Activated CD4-positive, CD25-positive, alpha-beta regulatory T cell treated with anti-CD3 and anti-CD28 coated beads, Interleukin-2, amount 50 U/mL, for 16 hours (primary cell): Measurements from ENCODE around the gene SMAD2.
"Not testable (repeated sequence)": the region's sequence is repeated elsewhere in the genome, so short reads cannot be mapped to it uniquely, and the experiment has no call there.

ENCODE experiments used
- DNase-seq: peaks from one replicate; pipeline ENCODE4 v3.0.0-alpha.2; 2020; ENCODE audit warnings: low read depth, low spot score

SMAD2 gene

GRCh38 chr18:47844828-47845498 lies 85.5 kb downstream of the SMAD2 start:
- DNase-seq: no peak

GRCh38 chr18:47842836-47843235 lies 87.6 kb downstream of the SMAD2 start:
- DNase-seq: no peak

DNA sequence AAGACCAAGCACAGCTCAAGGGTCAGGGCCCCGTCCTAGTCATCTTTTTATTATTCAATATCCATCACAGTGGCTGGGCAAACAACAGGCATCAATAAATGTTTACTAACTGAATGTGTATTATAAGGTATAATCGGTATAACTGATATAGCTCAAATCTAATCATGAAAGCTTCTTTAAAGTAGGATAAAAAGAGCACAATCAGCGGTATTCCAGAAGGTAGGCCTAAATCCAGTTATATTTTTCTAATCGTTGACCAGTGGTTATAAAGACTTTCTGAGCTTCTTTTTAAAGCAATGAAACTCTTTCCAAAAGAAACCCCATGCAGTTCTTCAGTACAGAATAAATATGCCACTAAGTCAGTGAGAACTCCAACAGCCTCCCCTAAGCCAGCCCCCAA lies 92.1 kb downstream of the SMAD2 start:
- DNase-seq: no peak

GRCh38 chr18:47832348-47832747 lies 98.1 kb downstream of the SMAD2 start:
- no peak for DNase-seq

GRCh38 chr18:47831351-47831750 lies 99.1 kb downstream of the SMAD2 start:
- no peak for DNase-seq

- no peak for DNase-seq
These were observed 99.7 kb downstream of the SMAD2 start for GRCh38 chr18:47830772-47831171.

DNA sequence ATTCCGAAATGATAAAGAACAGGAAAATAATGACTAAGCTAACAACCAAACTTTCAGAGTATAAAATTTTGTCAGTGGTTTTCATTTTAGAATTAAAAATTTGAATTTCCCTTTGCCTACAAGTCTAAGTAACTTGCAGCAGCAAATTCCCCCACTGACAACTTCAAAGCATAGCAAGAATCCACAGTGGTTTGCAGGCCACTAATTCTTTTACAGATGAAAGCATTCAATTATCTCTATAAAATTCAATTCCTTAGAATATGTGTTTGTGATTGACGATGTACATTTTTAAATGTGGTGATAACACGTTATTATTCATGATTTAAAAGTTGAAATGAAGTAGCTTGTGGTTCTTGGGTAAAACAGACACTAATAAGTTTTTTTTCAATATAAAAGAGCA lies 100.6 kb downstream of the SMAD2 start:
- no peak for DNase-seq

DNA sequence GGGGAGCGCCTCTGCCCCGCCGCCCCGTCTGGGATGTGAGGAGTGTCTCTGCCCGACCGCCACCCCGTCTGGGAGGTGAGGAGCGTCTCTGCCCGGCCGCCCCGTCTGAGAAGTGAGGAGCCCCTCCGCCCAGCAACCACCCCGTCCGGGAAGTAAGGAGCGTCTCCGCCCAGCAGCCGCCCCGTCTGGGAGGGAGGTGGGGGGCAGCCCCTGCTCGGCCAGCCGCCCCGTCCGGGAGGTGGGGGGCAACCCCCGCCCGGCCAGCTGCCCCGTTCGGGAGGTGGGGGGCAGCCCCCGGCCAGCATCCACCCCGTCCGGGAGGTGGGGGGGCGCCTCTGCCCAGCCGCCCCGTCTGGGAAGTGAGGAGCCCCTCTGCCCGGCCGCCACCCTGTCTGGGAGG lies 102.4 kb downstream of the SMAD2 start:
- not testable (repeated sequence) for DNase-seq

DNA sequence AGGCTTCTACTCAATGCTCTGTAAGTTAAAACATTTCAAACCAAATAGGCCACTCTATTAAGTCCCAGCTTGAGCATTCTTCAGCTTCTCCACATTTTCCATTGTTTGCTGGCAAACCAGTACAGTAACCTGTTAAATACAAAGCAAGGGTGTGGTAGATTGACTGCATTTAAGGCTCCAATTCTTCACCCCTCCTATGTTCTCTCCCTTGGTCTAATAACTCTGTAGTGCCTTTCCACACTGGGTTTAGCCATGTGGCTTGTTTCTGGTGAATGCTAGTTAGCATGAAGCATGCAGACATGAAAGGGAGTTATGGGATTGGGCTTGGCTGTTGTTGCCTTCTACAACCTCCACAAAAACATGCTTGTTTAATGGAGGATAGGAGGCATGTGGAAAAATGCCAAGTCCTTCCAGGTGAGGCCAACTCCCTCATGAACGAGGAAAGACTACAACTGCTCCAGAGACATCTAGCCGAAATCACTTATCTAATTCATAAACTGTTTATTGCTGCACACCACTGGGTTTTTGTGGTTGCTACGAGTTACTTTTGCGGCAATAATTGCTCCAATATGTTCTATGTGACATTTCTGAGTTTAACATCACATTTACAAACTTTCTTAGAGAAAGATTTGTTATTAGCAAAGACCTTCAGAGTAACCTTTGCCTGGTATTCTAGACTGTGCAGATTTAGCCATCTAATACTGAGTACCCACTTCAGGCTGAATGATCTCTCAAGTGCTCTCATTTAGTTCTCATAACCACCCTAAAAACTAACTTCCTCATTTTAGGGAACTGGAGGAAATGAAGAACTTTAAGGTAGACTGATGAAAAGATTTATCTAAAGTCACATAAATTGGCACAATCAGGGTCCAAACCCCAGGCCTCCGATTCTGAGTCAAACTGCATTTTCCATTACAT lies 104.0 kb downstream of the SMAD2 start:
- DNase-seq: no peak

GRCh38 chr18:47821314-47821713 lies 109.1 kb downstream of the SMAD2 start:
- DNase-seq: no peak

DNA sequence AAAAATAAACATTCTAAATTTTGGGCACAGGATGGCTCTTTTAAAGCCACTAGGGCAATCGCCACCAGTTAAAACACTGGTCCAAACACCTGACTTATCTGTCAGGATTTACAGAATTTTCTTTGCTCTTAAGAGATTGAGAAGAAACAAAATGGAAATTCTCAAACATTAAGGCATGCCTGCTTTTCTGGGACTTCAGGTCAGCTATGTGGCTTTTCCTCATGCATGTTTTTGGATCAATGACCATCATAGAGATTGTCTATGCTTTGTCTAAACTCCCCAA lies 112.7 kb downstream of the SMAD2 start:
- no peak for DNase-seq

GRCh38 chr18:47817017-47817794 lies 113.3 kb downstream of the SMAD2 start:
- no peak for DNase-seq

DNA sequence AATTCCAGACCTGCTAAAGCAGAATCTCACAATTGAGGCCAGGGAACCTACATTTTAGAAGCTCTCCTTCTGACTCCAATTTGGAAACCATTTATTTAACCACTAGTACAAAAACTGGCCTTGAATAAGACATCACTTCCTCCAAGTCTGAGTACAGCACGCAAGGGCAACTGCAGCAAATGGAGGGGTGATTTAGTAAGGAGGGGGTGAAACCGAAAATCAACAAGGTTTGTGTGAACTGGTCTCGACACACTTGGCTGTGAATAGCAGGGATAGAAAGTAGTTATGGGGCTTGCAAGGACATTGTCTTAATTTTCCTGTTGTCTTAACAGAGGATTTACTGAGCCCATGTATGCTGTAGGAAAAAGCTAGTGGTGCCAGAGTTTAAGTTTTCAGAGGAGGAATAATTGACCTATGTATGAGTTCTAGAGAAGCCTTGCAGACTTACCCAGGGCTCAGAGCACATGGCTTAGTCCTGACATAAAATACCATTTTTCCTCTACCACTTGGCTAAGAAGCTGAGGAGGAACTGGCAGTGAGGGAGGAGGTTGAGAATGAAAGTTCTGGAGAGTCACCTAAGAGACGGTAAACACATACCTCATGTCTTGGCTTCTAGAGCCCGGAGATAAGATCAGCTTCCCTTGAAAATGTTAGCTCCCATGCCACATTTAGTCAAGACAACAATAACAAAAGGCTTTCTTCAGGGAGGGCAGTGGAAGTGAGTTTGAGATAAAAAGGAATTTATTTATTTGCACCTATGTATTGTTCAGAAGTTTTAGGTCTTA lies 114.8 kb downstream of the SMAD2 start:
- no peak for DNase-seq

DNA sequence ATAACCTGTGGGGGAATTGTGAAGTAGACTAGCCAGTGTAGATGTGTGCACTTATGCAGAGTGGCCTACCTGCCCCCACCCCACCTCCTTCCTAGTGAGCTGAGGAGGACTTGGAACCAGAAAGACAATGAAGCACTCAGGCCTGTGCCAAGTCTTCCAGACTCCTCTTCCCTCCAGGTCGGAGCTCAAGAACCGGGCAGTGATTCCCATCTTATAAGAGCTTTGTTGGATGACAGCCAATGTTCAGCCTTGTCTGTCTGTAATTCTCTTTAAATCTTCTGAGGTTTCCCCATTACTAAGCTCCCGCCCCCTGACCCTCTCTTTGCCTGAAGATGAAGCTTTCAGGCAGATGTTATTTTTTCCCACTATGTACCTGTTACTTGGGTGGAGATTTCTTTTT lies 121.0 kb downstream of the SMAD2 start:
- DNase-seq: no peak

DNA sequence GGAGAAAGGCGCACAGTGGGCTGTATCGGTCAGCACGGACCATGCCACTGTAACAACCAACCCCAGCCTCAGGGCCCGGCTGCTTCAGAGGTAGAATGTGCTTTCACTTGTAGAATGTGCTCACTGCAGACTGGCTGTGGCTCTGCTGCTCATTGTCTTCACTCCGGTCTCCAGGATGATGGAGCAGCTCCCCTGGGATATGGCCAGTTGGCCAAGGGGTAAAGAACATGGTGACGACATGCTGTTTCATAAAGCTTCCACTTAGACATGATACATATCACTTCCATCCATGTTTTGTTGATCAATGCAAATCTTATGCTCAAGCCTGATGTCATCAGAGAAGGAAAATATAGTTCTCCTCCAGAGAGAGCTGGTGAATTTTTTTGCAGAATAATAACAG lies 127.7 kb downstream of the SMAD2 start:
- no peak for DNase-seq

- no peak for DNase-seq
These were observed 128.6 kb downstream of the SMAD2 start for GRCh38 chr18:47801817-47802216.

DNA sequence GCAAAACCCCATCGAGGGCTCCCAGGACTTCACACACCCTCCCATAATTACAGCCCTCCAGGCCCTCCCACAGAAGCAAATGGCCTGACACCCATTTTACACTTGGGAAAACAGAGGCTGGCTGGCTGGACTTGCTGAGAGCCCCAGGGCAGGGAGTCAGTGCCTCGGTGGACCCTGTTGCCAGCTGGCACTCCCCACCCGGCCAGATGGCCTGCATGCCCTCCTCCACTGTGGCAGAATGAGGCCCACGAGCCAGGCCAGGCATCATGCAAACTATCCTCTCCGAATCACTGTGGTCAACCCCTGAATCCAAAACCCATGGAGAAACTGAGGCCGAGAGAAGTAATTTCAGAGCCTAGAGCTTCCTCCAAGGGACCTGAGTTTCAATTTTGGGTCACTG lies 129.7 kb downstream of the SMAD2 start:
- DNase-seq: no peak

- DNase-seq: no peak
These were observed 130.2 kb downstream of the SMAD2 start for GRCh38 chr18:47800248-47800647.

- DNase-seq: no peak
These were observed 131.1 kb downstream of the SMAD2 start for GRCh38 chr18:47799376-47799775.

DNA sequence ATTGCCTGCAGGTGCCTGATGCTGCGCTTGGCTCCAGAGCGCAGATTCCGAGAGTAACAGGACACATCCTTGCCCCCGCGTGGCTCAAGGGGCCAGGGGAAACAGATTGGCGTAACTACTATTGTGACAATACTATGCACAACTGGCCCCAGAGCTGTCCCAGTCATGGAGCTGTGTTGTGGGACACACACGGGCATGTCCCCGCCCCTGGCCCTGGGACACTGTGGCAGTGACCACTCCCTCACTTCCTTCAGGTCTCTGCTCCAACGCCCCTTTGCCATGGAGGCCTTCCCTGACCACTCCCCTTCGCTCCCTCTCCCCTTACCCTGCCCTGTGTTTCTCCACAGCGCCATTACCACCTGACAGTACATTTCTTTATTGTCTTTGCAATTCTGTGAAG lies 132.1 kb downstream of the SMAD2 start:
- no peak for DNase-seq

DNA sequence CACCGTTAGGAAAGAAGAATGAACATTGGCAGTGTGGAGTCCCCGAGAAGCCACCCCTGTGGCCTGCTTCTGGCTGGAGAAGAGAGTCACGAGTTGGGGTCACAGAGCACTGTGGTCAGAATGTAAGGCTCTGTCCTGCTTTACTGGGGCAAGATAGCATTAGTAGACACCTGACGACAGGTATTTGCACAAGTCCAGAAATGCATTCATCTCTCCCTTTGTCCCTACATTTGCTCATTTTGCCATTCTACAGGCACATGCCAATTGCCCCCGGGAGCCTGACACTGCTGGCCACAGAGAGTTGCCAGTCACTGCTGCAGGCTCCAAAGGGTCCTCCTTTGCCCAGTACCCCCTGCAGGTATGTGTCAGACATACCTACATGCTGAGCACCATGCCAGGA lies 133.3 kb downstream of the SMAD2 start:
- DNase-seq: no peak

DNA sequence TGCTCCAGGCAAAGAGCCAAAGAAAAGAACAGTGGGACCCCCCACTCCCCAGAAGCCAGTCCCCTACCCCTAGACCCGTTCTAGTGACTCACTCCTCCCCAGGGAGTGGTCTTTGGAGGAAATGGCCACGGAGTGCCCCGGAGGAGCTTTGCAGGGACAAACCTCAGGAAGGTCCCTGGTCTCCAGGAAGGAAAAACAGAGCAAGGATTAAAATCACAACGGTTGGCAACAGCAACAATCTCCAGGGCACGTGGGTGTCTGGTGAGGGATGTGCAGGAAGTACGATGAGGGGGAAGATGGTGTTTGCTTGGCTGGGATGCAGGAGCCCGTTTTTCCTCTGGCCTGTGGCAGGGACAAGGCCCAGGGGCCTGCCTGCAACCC lies 135.0 kb downstream of the SMAD2 start:
- DNase-seq: no peak
